Measurements from ENCODE around the gene POLQ. TPM values are rescaled to one million over a fixed set of nuclear protein-coding genes. Genes with fewer than 3 reads are reported as not detected.
"Not testable (repeated sequence)": the region's sequence is repeated elsewhere in the genome, so short reads cannot be mapped to it uniquely, and the experiment has no call there.

POLQ gene
- total RNA-seq, 2 experiments from 2014 or later, result 34.3 to 55.8 TPM

DNA sequence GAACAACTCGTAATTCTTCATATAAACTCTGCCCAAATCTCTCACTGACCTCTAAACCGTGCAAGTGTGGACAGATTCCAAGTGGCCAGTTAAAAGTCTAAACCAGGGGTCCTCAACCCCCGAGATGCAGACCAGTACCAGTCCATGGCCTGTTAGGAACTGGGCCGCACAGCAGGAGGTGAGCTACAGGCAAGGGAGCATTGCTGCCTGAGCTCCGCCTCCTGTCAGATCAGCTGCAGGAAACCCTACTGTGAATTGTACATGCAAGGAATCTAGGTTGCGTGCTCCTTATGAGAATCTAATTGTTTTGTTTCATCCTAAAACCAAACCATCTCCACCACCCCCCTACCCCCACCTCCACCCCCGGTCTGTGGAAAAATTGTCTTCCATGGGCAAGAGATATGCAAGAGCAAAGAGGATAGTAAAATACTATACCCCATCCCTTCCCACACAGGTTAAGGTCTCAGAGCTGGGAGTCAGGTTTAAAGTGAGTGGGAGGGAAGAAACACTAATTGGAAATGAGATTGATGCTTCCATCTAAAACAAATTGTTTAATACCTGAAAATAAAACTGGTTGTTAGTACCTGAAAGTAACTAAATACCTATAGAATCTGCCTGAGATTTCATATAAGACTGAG is 54.0 kb downstream of the POLQ start:
- Mint-ChIP-seq H3K4me1 (no peaks in the 10 kb centered on the region), H3K27me3 (no peaks in the 10 kb centered on the region), H3K9me3 (ENCODE audit: low read depth) (no peaks in the 10 kb centered on the region), H3K36me3 (peaks cover 63% of the 10 kb centered on the region), H3K4me3 (no peak overlapping the region), H3K27ac (no peak overlapping the region)
- DNase-seq (no peak), ATAC-seq (no peak)
- CTCF ChIA-PET, result interaction anchor here (0.5 kb wide), 1 partner anchor 54 kb away, joined by 3 read pairs; no protein-coding TSS in a partner anchor

DNA sequence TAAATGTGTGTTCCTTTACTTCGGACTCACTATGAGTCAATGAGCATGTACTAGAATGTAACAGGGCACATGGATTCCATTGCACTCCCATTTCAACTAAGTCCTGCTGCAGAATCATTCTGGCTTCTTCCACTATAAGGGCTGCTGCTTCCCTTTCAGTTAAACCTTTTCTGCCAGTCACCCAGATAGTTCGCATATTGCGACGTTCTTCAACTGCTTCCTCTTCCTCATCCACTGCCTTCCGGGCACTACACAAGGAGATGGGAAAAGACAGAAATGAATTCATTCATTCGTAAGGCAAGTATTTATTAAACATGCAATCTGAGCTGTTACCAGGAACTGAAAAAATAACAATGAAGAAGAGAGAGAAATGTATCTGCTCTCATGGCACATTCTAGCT is 55.6 kb downstream of the POLQ start:
- H3K36me3 Mint-ChIP-seq, result peaks cover 53% of the 10 kb centered on the region
- H3K27me3 Mint-ChIP-seq, result no peaks in the 10 kb centered on the region
- H3K9me3 Mint-ChIP-seq (ENCODE audit: low read depth), result no peaks in the 10 kb centered on the region
- H3K4me1 Mint-ChIP-seq, result no peaks in the 10 kb centered on the region
- DNase-seq (no peak), ATAC-seq (no peak)
- H3K4me3 Mint-ChIP-seq, result no peak overlapping the region
- H3K27ac Mint-ChIP-seq, result no peak overlapping the region
- CTCF ChIA-PET, result no interaction called here

DNA sequence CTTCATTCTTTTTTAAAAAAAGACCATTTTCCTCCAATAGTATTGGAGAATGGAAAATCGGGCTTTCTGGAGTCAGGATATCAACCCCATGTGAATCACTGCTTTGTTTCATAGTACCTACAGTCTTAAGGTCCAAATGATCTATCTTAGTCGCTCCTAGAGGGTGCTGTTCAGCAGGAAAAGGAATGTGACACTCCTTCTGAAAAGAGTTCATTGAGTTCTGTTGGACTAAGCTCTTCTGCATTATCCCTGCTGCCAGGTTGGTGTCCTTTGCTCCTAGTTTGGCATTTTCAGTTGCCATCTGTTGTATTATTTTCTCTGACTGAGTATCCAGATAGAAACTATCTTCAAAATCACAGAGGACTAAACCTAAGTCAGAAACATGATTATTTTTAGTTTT is 57.2 kb downstream of the POLQ start:
- no peak for ATAC-seq
- no peak overlapping the region for H3K27ac Mint-ChIP-seq

DNA sequence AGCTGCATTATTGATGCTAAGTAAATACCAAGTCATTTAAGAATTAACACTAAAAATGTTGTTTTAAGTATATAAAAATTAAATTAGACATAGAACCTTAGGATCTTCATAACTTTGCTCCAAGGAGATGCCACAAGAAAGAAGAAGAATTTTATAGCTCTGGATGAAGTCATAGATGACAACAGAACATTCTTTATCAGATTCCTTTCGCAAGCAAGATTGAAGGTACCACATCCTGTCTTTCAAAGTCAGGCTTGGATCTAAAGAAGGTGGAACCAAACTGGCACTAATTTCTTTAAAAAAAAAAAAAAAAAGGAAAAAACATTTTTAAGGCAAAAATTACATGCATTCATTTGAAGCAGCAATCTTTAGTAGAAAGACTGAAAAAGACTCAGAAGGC is 62.5 kb downstream of the POLQ start:
- CTCF ChIA-PET, result no interaction called here
- no peak overlapping the region for H3K4me3 Mint-ChIP-seq
- no peak overlapping the region for H3K27ac Mint-ChIP-seq
- no peaks in the 10 kb centered on the region for H3K27me3 Mint-ChIP-seq
- peaks cover 43% of the 10 kb centered on the region for H3K36me3 Mint-ChIP-seq
- ATAC-seq (no peak), DNase-seq (no peak)
- no peaks in the 10 kb centered on the region for H3K4me1 Mint-ChIP-seq
- no peaks in the 10 kb centered on the region for H3K9me3 Mint-ChIP-seq (ENCODE audit: low read depth)

More for the DNA sequence above, 57.2 kb downstream of the POLQ start:
- no peak for DNase-seq
- Mint-ChIP-seq H3K4me3 (no peak overlapping the region), H3K4me1 (no peaks in the 10 kb centered on the region), H3K36me3 (peaks cover 50% of the 10 kb centered on the region), H3K9me3 (ENCODE audit: low read depth) (no peaks in the 10 kb centered on the region), H3K27me3 (no peaks in the 10 kb centered on the region)
- CTCF ChIA-PET, result no interaction called here

DNA sequence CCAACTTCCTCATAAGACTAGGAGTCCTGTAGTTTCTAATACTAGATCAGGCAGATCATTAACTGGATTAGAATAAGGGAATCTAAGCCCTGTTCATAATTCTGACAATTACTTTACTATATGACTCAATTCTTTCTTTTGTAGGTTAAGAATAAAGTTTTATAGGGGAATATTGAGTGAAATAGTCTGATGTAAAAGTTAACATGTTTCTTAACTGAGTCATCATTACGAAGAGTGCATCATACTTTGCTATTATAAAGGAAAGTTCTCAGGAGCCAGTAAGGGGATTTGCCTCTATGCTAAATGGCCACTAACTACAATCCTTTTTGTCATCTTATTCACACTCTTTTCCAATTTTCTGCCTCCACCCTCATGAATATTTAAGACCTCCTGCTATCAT is 63.1 kb downstream of the POLQ start:
- Mint-ChIP-seq H3K27me3 (no peaks in the 10 kb centered on the region), H3K9me3 (ENCODE audit: low read depth) (no peaks in the 10 kb centered on the region), H3K27ac (no peak overlapping the region), H3K36me3 (peaks cover 44% of the 10 kb centered on the region), H3K4me3 (no peak overlapping the region), H3K4me1 (peaks cover 3% of the 10 kb centered on the region)
- DNase-seq, result no peak
- no peak for ATAC-seq
- CTCF ChIA-PET, result no interaction called here

DNA sequence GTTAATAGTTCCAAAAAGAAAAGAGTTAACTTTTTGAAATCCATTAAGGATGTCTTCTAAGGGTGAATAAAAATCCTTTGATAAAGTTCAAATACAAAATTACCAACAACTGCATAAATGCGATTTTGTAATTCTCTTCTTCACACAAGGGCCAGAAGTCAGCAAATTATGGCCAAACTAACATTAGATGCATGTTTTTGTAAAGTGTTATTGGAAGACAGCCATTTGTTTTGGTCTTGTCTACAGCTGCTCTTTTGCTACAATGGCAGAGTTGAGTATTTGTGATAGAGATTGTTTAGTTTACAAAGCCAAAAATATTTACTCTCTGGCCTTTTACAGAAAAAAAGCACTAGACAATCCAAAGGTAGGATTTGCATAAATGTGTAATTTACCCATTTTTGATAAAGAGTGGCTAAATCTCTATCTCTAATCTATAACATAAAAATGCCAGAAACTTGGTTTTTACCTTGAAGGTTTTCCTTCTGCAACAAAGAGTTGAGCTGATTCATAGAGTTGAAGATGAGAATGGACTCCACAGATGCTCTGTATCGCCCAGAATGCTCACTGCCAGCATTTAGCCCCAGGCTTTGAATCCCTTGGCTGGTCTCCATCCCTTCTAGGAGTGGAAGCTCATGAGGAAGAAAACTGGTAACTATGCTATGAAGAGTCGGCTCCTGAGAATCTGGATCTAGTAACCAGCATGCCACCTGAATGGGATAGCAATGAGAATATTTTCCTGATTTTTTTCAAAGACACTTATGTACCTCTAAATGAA is 64.5 kb downstream of the POLQ start:
- H3K9me3 Mint-ChIP-seq (ENCODE audit: low read depth), result no peaks in the 10 kb centered on the region
- no peaks in the 10 kb centered on the region for H3K27me3 Mint-ChIP-seq
- DNase-seq (no peak), ATAC-seq (no peak)
- peaks cover 6% of the 10 kb centered on the region for H3K4me1 Mint-ChIP-seq
- CTCF ChIA-PET, result interaction anchor here (1.0 kb wide), 1 partner anchor 47 kb away, joined by 3 read pairs; no protein-coding TSS in a partner anchor
- no peak overlapping the region for H3K4me3 Mint-ChIP-seq
- peaks cover 51% of the 10 kb centered on the region for H3K36me3 Mint-ChIP-seq
- no peak overlapping the region for H3K27ac Mint-ChIP-seq

DNA sequence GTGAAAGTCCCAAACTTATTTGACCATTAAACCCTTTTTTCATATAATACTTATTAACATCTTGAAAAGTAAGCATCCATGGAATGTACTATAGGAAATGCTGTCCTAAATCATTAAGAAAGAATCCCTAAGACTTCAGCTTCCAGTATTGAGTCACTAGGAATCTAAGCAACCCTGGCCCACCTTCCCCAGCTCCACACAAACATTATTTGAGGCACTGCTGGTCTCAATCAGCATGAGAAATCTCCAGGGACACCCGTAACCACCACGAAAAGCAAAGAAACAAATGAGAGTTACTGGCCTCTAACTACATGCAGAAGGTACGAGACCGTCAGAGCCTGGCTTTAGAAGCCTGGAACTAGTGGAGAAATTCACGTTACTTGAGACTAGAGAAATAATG is 68.2 kb downstream of the POLQ start:
- H3K4me1 Mint-ChIP-seq, result peaks cover 6% of the 10 kb centered on the region
- DNase-seq, result no peak
- no peak for ATAC-seq
- H3K9me3 Mint-ChIP-seq (ENCODE audit: low read depth), result no peaks in the 10 kb centered on the region
- H3K27ac Mint-ChIP-seq, result no peak overlapping the region
- CTCF ChIA-PET, result no interaction called here
- H3K27me3 Mint-ChIP-seq, result no peaks in the 10 kb centered on the region
- no peak overlapping the region for H3K4me3 Mint-ChIP-seq
- H3K36me3 Mint-ChIP-seq, result peaks cover 66% of the 10 kb centered on the region

DNA sequence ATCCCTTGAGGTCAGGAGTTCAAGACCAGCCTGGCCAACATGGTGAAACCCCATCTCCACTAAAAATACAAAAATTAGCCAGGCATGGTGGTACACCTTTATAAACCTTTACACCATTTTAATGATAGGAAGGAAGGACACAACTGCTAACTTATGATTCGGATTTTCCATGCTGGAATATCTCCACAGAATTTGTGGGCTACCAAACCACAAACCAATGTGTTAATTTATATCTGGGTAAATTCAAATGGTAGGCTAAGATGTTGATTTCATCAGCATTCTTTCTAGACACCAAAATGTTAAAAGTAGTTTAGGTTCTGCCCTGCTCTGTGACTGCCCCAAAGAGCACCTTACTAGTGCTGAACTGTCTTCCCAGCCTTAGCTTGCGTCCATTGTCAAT is 72.8 kb downstream of the POLQ start:
- H3K27me3 Mint-ChIP-seq, result no peaks in the 10 kb centered on the region
- no peak for ATAC-seq
- H3K9me3 Mint-ChIP-seq (ENCODE audit: low read depth), result no peaks in the 10 kb centered on the region
- H3K4me1 Mint-ChIP-seq, result peaks cover 6% of the 10 kb centered on the region
- H3K36me3 Mint-ChIP-seq, result peaks cover 64% of the 10 kb centered on the region
- no peak overlapping the region for H3K27ac Mint-ChIP-seq
- no peak for DNase-seq
- CTCF ChIA-PET, result no interaction called here
- no peak overlapping the region for H3K4me3 Mint-ChIP-seq

DNA sequence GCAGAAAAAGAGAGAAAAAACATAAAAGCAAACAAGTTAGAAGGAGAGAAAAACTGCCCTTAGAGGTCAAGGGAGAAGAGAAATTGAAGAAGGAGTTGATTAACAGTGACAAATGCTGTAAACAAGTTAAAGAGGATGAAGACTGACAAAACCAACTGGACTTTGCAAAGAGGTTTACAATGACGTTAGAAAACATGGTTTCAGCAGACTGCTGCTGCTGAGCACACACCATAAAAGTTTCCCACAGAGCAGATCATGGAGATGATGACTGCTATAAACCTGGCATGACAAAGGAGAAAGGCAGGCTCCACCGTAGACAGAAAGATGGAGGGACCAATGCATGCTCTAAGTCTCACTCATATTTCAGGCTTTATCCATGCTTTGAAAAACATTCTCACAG is 78.7 kb downstream of the POLQ start:
- Mint-ChIP-seq H3K4me1 (no peaks in the 10 kb centered on the region), H3K27me3 (no peaks in the 10 kb centered on the region), H3K9me3 (ENCODE audit: low read depth) (no peaks in the 10 kb centered on the region), H3K27ac (no peak overlapping the region), H3K36me3 (peaks cover 63% of the 10 kb centered on the region), H3K4me3 (no peak overlapping the region)
- no peak for DNase-seq
- CTCF ChIA-PET, result no interaction called here
- no peak for ATAC-seq

DNA sequence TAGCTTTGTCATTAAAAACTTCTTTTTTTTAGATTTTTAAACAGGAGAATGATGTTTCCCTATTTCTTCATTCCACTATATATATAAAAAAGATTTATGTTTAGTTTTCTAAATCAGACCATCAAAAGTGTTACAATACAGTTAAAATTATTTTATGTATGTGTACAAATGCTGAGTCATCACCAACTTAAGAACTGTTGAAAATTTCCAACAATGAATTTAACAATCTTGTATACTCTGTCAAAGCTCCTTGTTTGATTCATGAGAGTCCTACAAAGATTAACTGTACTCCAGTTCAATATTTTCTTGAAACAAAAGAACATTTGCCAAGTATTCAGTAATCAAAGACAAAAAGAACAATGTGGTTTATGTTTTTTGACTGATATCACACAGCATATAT is 82.0 kb downstream of the POLQ start:
- H3K36me3 Mint-ChIP-seq, result peaks cover 69% of the 10 kb centered on the region
- CTCF ChIA-PET, result no interaction called here
- H3K4me1 Mint-ChIP-seq, result no peaks in the 10 kb centered on the region
- no peaks in the 10 kb centered on the region for H3K27me3 Mint-ChIP-seq
- peaks cover under 1% of the 10 kb centered on the region for H3K9me3 Mint-ChIP-seq (ENCODE audit: low read depth)
- ATAC-seq (no peak), DNase-seq (no peak)
- H3K27ac Mint-ChIP-seq, result no peak overlapping the region
- H3K4me3 Mint-ChIP-seq, result no peak overlapping the region

DNA sequence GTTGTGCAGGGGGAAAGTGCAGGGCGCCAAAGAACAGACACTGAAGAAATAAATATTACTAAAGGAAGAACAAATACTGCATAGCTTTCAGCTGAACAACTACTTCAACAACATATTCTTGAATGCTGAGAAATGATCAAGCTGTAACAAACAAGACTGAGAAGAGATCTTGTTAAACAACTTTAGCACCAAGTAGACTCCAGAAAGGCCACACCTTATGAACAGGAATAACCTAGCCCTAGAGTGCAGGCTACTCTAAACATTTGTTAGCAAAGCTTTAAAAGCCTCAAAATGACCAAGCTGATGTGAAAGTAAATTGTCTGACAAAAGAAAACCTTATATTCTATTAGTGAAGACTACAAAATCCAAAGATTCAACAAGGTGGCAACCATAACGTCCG is 83.2 kb downstream of the POLQ start:
- no peak for ATAC-seq
- Mint-ChIP-seq H3K4me1 (no peaks in the 10 kb centered on the region), H3K4me3 (no peak overlapping the region), H3K9me3 (ENCODE audit: low read depth) (peaks cover 4% of the 10 kb centered on the region), H3K36me3 (peaks cover 69% of the 10 kb centered on the region), H3K27ac (no peak overlapping the region), H3K27me3 (no peaks in the 10 kb centered on the region)
- CTCF ChIA-PET, result no interaction called here
- DNase-seq, result no peak

DNA sequence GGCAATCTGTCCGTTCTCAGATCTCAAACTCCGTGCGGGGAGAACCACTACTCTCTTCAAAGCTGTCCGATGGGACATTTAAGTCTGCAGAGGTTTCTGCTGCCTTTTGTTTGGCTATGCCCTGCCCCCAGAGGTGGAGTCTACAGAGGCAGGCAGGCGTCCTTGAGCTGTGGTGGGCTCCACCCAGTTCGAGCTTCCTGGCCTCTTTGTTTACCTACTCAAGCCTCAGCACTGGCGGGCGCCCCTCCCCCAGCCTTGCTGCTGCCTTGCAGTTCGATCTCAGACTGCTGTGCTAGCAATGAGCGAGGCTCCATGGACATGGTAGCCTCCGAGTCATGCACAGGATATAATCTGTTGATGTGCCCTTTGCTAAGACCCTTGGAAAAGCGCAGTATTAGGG is 94.0 kb downstream of the POLQ start:
- H3K9me3 Mint-ChIP-seq (ENCODE audit: low read depth); H3K4me3 Mint-ChIP-seq; CTCF ChIA-PET; H3K4me1 Mint-ChIP-seq; ATAC-seq; DNase-seq; H3K27ac Mint-ChIP-seq; H3K27me3 Mint-ChIP-seq: not testable (repeated sequence)
- peaks cover 65% of the 10 kb centered on the region for H3K36me3 Mint-ChIP-seq

DNA sequence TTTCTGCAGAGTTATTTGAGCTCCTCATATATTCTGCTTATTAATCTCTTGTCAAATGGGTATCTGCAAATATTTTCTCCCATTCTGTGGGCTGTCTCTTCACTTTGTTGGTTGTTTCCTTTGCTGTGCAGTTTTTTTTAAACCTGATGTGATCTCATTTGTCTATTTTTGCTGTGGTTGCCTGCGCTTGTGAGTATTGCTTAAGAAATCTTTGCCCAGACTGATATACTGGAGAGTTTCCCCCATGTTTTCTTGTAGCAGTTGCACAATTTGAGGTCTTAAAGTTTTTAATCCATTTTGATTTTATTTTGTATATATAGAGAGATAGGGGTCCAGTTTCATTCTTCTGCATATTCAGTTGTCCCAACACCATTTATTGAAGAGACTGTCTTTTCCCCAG is 102.3 kb downstream of the POLQ start:
- Mint-ChIP-seq H3K9me3 (ENCODE audit: low read depth) (peaks cover 3% of the 10 kb centered on the region), H3K27ac (no peak overlapping the region), H3K27me3 (no peaks in the 10 kb centered on the region), H3K36me3 (peaks cover 60% of the 10 kb centered on the region), H3K4me1 (no peaks in the 10 kb centered on the region), H3K4me3 (no peak overlapping the region)
- no peak for ATAC-seq
- DNase-seq, result no peak
- CTCF ChIA-PET, result no interaction called here

DNA sequence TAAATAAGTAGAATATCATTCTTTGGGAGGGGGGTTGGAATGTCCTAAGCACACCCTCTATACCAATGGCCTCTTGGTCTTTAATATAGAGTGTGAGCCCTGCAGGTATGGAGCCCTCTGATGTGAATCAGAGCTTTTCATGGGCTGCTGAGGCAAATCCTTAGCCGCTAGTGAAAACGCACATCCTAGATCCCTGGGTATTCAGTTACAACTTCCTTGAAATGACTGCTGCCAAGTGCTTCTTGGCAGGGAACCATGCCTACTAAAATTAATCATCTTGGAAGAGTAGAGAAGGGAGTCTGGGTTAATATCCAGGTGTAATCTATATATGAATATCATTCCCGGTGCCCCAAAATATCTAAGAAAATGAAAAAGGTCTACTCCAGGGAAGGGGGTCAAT is 109.1 kb downstream of the POLQ start:
- H3K27ac Mint-ChIP-seq, result no peak overlapping the region
- H3K4me1 Mint-ChIP-seq, result peaks cover 20% of the 10 kb centered on the region
- CTCF ChIA-PET, result no interaction called here
- H3K36me3 Mint-ChIP-seq, result peaks cover 54% of the 10 kb centered on the region
- H3K4me3 Mint-ChIP-seq, result no peak overlapping the region
- no peaks in the 10 kb centered on the region for H3K27me3 Mint-ChIP-seq
- DNase-seq, result no peak
- ATAC-seq, result no peak
- H3K9me3 Mint-ChIP-seq (ENCODE audit: low read depth), result no peaks in the 10 kb centered on the region
